ENCODE results near the gene FIS1.

Gene FIS1

DNA sequence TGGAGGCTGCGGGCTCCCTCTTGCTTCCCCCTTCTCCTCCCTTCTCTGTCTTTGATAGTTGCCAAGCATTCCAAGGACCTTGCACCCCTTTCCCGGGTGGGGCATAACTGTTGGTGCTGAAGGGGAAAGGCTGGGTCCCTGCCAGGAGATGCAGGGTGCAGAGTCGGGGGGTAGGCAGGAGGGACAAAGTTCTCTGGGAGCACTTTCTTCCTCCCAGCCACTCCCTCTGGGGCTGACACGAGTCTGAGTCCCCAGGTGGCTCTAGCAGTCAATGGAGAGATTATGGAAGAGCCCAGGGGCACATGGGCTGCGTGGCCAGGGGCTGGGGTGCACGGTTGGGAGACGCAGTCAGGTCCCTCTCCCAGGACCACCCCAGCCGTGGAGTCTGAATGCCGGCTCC lies 9.4 kb downstream of the FIS1 start:
- Histone ChIP-seq H3K9me3 (no peaks in the 10 kb centered on the region), H3K36me3 (peaks cover 80% of the 10 kb centered on the region), H3K4me1 (ENCODE audit: control insufficient read depth in 1 of 2, insufficient read depth in 1 of 2, low read depth in 1 of 2, low read length in 1 of 2) (peaks cover 15 to 17% of the 10 kb centered on the region in 2 experiments), H3K27ac (no peak overlapping the region), H3K4me3 (ENCODE audit: low read depth in 1 of 2, low read length in 1 of 2) (no peak overlapping the region), H3K27me3 (peaks cover 29% of the 10 kb centered on the region)
- TF ChIP-seq, protein P1, sequence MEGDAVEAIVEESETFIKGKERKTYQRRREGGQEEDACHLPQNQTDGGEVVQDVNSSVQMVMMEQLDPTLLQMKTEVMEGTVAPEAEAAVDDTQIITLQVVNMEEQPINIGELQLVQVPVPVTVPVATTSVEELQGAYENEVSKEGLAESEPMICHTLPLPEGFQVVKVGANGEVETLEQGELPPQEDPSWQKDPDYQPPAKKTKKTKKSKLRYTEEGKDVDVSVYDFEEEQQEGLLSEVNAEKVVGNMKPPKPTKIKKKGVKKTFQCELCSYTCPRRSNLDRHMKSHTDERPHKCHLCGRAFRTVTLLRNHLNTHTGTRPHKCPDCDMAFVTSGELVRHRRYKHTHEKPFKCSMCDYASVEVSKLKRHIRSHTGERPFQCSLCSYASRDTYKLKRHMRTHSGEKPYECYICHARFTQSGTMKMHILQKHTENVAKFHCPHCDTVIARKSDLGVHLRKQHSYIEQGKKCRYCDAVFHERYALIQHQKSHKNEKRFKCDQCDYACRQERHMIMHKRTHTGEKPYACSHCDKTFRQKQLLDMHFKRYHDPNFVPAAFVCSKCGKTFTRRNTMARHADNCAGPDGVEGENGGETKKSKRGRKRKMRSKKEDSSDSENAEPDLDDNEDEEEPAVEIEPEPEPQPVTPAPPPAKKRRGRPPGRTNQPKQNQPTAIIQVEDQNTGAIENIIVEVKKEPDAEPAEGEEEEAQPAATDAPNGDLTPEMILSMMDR (IDR thresholded peaks at IDR 0.05), result no peak

DNA sequence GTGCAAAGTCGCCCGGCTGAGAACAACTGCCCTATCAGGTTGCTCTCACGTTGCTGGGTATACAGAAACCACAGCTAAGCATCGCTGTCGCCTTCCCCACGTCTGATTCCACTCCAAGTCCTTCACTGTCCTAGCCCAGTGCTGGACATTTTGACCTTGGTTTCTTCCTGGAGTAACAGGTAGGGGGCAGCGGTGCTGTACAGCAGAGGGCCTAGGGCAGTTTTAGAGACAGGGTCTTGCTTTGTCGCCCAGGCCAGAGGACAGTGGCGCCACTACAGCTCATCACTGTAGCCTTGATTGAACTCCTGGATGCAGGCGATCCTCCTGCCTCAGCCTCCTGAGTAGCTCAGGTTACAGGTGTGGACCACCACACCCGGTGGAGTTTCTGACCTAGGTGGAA lies 9.8 kb downstream of the FIS1 start:
- Histone ChIP-seq H3K36me3 (peaks cover 76% of the 10 kb centered on the region), H3K4me1 (ENCODE audit: control insufficient read depth in 1 of 2, insufficient read depth in 1 of 2, low read depth in 1 of 2, low read length in 1 of 2) (peaks cover 17% of the 10 kb centered on the region in 2 experiments), H3K27me3 (peaks cover 29% of the 10 kb centered on the region), H3K27ac (no peak overlapping the region), H3K4me3 (ENCODE audit: low read depth in 1 of 2, low read length in 1 of 2) (no peak overlapping the region), H3K9me3 (no peaks in the 10 kb centered on the region)
- TF ChIP-seq, protein P1 (IDR thresholded peaks at IDR 0.05), result no peak

GRCh38 chr7:101234636-101235035 lies 10.2 kb downstream of the FIS1 start:
- no peak overlapping the region for H3K4me3 ChIP-seq (ENCODE audit: low read depth in 1 of 2, low read length in 1 of 2)
- H3K9me3 ChIP-seq, result no peaks in the 10 kb centered on the region
- TF ChIP-seq, protein P1 (IDR thresholded peaks at IDR 0.05), result no peak
- H3K27me3 ChIP-seq, result peaks cover 29% of the 10 kb centered on the region
- H3K27ac ChIP-seq, result no peak overlapping the region
- peaks cover 15 to 16% of the 10 kb centered on the region in 2 experiments for H3K4me1 ChIP-seq (ENCODE audit: control insufficient read depth in 1 of 2, insufficient read depth in 1 of 2, low read depth in 1 of 2, low read length in 1 of 2)
- peaks cover 71% of the 10 kb centered on the region for H3K36me3 ChIP-seq

GRCh38 chr7:101233907-101234547 lies 10.9 kb downstream of the FIS1 start:
- peaks cover 28% of the 10 kb centered on the region for H3K27me3 ChIP-seq
- no peak overlapping the region for H3K4me3 ChIP-seq (ENCODE audit: low read depth in 1 of 2, low read length in 1 of 2)
- no peaks in the 10 kb centered on the region for H3K9me3 ChIP-seq
- no peak overlapping the region for H3K27ac ChIP-seq
- peaks cover 9 to 10% of the 10 kb centered on the region in 2 experiments for H3K4me1 ChIP-seq (ENCODE audit: control insufficient read depth in 1 of 2, insufficient read depth in 1 of 2, low read depth in 1 of 2, low read length in 1 of 2)
- TF ChIP-seq, protein P1 (IDR thresholded peaks at IDR 0.05), result no peak
- peaks cover 69% of the 10 kb centered on the region for H3K36me3 ChIP-seq

DNA sequence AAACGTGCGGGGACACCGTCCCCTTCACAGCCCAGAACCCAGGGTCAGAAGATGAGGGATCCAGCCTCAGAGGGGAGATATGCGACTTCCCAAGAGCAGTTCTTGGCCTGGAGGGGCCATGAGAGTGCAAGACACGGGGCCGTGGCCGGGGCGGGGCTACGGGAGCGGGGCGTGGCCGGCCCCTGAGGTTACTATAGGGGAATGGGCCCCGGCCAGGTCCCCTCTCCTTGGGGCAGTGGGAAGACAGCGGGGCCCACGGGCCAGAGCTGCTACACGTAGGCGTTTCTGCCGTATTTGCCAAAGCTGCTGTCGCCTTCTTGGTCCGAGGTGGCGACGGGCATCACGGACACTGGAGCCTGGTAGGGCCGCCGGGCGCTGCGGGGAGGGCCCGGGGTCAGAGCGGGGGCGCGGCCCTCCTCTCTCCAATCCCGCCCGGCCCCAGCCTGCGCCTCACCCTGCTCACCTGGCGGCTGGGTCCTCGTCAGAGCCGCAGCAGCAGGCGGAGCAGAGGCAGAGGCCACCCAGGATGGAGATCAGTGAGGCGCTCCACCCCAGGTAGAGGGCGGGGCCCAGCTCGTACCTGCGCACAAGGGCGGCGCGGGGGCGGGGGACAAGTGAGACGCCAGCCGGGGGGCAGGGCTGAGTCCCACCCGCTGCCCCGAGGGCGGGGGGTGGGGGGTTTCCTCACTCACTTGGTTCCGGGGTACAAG lies 12.6 kb downstream of the FIS1 start:
- H3K27ac ChIP-seq, result no peak overlapping the region
- peaks cover 68% of the 10 kb centered on the region for H3K36me3 ChIP-seq
- peaks cover 10% of the 10 kb centered on the region for H3K27me3 ChIP-seq
- TF ChIP-seq, protein P1 (IDR thresholded peaks at IDR 0.05), result no peak
- H3K4me3 ChIP-seq (ENCODE audit: low read depth in 1 of 2, low read length in 1 of 2), result no peak overlapping the region
- peaks cover 5 to 7% of the 10 kb centered on the region in 2 experiments for H3K4me1 ChIP-seq (ENCODE audit: control insufficient read depth in 1 of 2, insufficient read depth in 1 of 2, low read depth in 1 of 2, low read length in 1 of 2)
- no peaks in the 10 kb centered on the region for H3K9me3 ChIP-seq
